ENCODE measurements around the gene PPA1.

DNA sequence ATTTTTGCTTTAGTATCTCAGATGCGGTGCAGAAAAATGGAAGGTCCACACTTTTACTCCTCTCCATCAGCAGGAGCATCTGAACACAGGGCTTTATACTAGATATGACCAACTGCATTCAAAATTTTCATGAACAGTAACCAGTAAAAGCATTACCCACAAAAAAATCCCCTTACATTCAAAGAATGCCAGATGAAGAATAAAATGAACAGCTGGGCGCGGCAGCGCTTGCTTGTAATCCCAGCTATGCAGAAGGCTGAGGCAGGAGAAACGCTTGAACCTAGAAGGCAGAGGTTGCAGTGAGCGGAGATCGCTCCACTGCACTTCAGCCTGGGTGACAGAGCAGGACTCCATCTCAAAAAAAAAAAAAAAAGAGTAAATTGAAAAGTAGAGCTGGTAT, 66.0 kb downstream of the PPA1 start:
- TF ChIP-seq CTCF (IDR thresholded peaks at IDR 0.05) (no peak), MAX (CRISPR knock-in tag; IDR thresholded peaks at IDR 0.05) (no peak), ZNF232 (CRISPR knock-in tag; IDR thresholded peaks at IDR 0.05) (no peak), NR1H2 (CRISPR knock-in tag; IDR thresholded peaks at IDR 0.05) (no peak), ZNF416 (CRISPR knock-in tag; IDR thresholded peaks at IDR 0.05) (no peak), FOXJ3 (CRISPR knock-in tag; IDR thresholded peaks at IDR 0.05; ENCODE audit: borderline replicate concordance) (no peak), NFYB (CRISPR knock-in tag; conservative IDR thresholded peaks at IDR 0.05; ENCODE audit: low read depth) (no peak)
- TF ChIP-seq, protein P1, sequence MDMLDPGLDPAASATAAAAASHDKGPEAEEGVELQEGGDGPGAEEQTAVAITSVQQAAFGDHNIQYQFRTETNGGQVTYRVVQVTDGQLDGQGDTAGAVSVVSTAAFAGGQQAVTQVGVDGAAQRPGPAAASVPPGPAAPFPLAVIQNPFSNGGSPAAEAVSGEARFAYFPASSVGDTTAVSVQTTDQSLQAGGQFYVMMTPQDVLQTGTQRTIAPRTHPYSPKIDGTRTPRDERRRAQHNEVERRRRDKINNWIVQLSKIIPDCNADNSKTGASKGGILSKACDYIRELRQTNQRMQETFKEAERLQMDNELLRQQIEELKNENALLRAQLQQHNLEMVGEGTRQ (CRISPR knock-in tag; IDR thresholded peaks at IDR 0.05) = no peak
- TF ChIP-seq, protein P2, sequence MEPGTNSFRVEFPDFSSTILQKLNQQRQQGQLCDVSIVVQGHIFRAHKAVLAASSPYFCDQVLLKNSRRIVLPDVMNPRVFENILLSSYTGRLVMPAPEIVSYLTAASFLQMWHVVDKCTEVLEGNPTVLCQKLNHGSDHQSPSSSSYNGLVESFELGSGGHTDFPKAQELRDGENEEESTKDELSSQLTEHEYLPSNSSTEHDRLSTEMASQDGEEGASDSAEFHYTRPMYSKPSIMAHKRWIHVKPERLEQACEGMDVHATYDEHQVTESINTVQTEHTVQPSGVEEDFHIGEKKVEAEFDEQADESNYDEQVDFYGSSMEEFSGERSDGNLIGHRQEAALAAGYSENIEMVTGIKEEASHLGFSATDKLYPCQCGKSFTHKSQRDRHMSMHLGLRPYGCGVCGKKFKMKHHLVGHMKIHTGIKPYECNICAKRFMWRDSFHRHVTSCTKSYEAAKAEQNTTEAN (CRISPR knock-in tag; IDR thresholded peaks at IDR 0.05) = no peak
